Ectodermal cell (in vitro differentiated cells): ENCODE results near the gene CDCA8.
"Not testable (repeated sequence)": the region's sequence is repeated elsewhere in the genome, so short reads cannot be mapped to it uniquely, and the experiment has no call there.

ENCODE experiments used
- H3K27ac ChIP-seq: 2 replicates; pipeline ENCODE4 v1.7.0; 2013; ENCODE audit warnings: mild to moderate bottlenecking, low read depth, low read length; ENCODE audit not compliant: insufficient read depth, poor library complexity, severe bottlenecking
- H3K27me3 ChIP-seq: 2 replicates; pipeline ENCODE4 v1.7.0; 2013; ENCODE audit warnings: mild to moderate bottlenecking, low read length; ENCODE audit not compliant: insufficient read depth, control insufficient read depth, poor library complexity, severe bottlenecking
- H3K36me3 ChIP-seq: one replicate; pipeline ENCODE4 v1.7.0; 2013; ENCODE audit warnings: low read length; ENCODE audit not compliant: control insufficient read depth, insufficient read depth
- H3K4me1 ChIP-seq: one replicate; pipeline ENCODE4 v1.7.0; 2013; ENCODE audit warnings: low read length; ENCODE audit not compliant: control insufficient read depth, insufficient read depth
- H3K4me3 ChIP-seq: 2 replicates; pipeline ENCODE4 v1.7.0; 2013; ENCODE audit warnings: low read depth, low read length, control low read depth; ENCODE audit not compliant: insufficient read depth
- H3K9me3 ChIP-seq: 2 replicates; pipeline ENCODE4 v1.7.0; 2013; ENCODE audit warnings: mild to moderate bottlenecking, low read length, moderate library complexity; ENCODE audit not compliant: control insufficient read depth
- WGBS, 2 experiments: methylation state at CpG; one replicate each; pipeline ENCODE4 v1.1.7; 2013; ENCODE audit warnings: missing lambda C conversion rate in 2 of 2; 5-methylcytosine and 5-hydroxymethylcytosine counted together

Gene CDCA8

DNA sequence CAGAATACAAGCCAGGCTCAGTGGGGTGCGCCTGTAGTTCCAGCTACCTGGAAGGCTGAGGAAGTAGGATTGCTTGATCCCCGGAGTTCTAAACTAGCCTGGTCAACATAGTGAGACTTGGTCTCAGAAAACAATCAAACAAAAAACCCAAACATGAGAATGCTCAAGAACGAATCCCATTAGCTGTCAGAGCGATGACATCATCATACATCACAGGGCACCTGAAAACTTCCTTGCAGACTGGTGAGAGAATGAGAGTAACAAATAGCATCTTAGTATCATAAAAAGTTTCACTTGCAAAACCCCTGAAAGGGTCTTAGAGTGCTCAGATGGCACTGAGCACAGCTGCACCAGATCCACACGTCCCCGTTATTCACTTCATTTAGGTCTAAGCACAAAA lies 21.1 kb upstream of the CDCA8 start:
- H3K4me1 ChIP-seq, result peaks cover 9% of the 10 kb centered on the region
- no peaks in the 10 kb centered on the region for H3K9me3 ChIP-seq
- no peaks in the 10 kb centered on the region for H3K36me3 ChIP-seq
- no peak overlapping the region for H3K27ac ChIP-seq
- 80 to 82% methylated on average over 6 of the region's 6 CpGs for WGBS, 2 experiments
- H3K27me3 ChIP-seq, result peaks cover 9% of the 10 kb centered on the region
- H3K4me3 ChIP-seq, result no peak overlapping the region

GRCh38 chr1:37672136-37672870 lies 20.0 kb upstream of the CDCA8 start:
- H3K9me3 ChIP-seq, result no peaks in the 10 kb centered on the region

GRCh38 chr1:37673920-37674319 lies 18.4 kb upstream of the CDCA8 start:
- Histone ChIP-seq H3K4me3 (no peak overlapping the region), H3K9me3 (no peaks in the 10 kb centered on the region), H3K27me3 (peaks cover 9% of the 10 kb centered on the region), H3K36me3 (no peaks in the 10 kb centered on the region), H3K4me1 (no peaks in the 10 kb centered on the region), H3K27ac (no peak overlapping the region)
- WGBS, 2 experiments, result 71 to 74% methylated on average over 10 of the region's 10 CpGs

More at GRCh38 chr1:37672136-37672870, 20.0 kb upstream of the CDCA8 start:
- WGBS, 2 experiments, result 86 to 87% methylated on average over 9 of the region's 9 CpGs
- Histone ChIP-seq H3K27ac (no peak overlapping the region), H3K27me3 (peaks cover 9% of the 10 kb centered on the region), H3K36me3 (no peaks in the 10 kb centered on the region), H3K4me1 (peaks cover 2% of the 10 kb centered on the region), H3K4me3 (no peak overlapping the region)

GRCh38 chr1:37676281-37677142 lies 15.8 kb upstream of the CDCA8 start:
- peaks cover 5% of the 10 kb centered on the region for H3K36me3 ChIP-seq
- 78 to 82% methylated on average over 14 of the region's 14 CpGs for WGBS, 2 experiments
- no peaks in the 10 kb centered on the region for H3K4me1 ChIP-seq
- no peaks in the 10 kb centered on the region for H3K27me3 ChIP-seq
- H3K27ac ChIP-seq, result no peak overlapping the region
- H3K4me3 ChIP-seq, result no peak overlapping the region
- H3K9me3 ChIP-seq, result no peaks in the 10 kb centered on the region

DNA sequence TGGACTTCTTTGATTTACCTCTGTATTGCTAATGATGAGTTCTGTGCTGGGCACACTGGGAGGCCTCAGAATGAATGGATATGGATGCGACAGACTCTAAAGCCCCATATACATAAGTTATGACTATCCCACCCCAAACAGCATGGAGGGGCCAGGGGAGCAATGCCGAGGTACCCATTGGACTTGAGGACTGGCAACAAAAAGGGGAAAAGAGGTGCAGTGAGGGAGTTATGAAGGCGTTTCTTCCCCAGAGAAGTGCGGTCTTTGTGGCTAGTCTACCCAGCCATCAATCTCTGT lies 15.2 kb upstream of the CDCA8 start:
- 73 to 81% methylated on average over 3 to 4 of the region's 4 CpGs for WGBS, 2 experiments
- peaks cover 5% of the 10 kb centered on the region for H3K36me3 ChIP-seq
- H3K9me3 ChIP-seq, result no peaks in the 10 kb centered on the region
- H3K4me3 ChIP-seq, result no peak overlapping the region
- H3K27me3 ChIP-seq, result no peaks in the 10 kb centered on the region
- H3K4me1 ChIP-seq, result no peaks in the 10 kb centered on the region
- H3K27ac ChIP-seq, result no peak overlapping the region

DNA sequence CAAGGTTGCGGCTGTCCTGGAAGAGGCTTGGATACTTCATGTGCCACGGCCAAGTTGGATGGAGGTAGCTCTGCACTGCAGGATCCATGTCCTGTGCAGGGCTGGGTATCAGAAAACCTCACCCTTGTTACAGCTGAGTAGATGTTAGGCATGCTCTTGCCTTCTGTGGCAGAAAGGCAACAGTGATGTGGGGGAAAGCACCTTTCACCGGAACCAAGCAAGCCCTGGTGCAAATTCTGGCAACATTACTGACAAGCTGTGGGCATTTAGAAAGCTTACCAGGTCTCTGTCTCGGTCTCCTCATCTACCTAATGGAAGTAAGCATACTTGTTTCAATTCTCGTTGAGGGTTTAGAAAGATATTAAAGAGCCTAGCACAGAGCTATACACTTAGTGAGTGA lies 14.5 kb upstream of the CDCA8 start:
- Histone ChIP-seq H3K9me3 (no peaks in the 10 kb centered on the region), H3K27me3 (no peaks in the 10 kb centered on the region), H3K4me1 (no peaks in the 10 kb centered on the region), H3K27ac (no peak overlapping the region), H3K36me3 (peaks cover 9% of the 10 kb centered on the region), H3K4me3 (no peak overlapping the region)
- WGBS, 2 experiments, result 93 to 96% methylated on average over 5 of the region's 5 CpGs

GRCh38 chr1:37680933-37681332 lies 11.4 kb upstream of the CDCA8 start:
- Histone ChIP-seq H3K27me3 (no peaks in the 10 kb centered on the region), H3K4me3 (no peak overlapping the region), H3K9me3 (no peaks in the 10 kb centered on the region), H3K4me1 (no peaks in the 10 kb centered on the region), H3K36me3 (peaks cover 18% of the 10 kb centered on the region), H3K27ac (no peak overlapping the region)
- WGBS, 2 experiments, result 93 to 94% methylated on average over 3 of the region's 3 CpGs

GRCh38 chr1:37682334-37682987 lies 9.9 kb upstream of the CDCA8 start:
- Histone ChIP-seq H3K27ac (no peak overlapping the region), H3K9me3 (no peaks in the 10 kb centered on the region), H3K36me3 (peaks cover 26% of the 10 kb centered on the region), H3K4me3 (no peak overlapping the region), H3K4me1 (no peaks in the 10 kb centered on the region), H3K27me3 (no peaks in the 10 kb centered on the region)
- WGBS, 2 experiments, result 81 to 86% methylated on average over 5 of the region's 5 CpGs

- H3K27me3 ChIP-seq, H3K27ac ChIP-seq, H3K9me3 ChIP-seq, H3K4me1 ChIP-seq, H3K4me3 ChIP-seq: not testable (repeated sequence)
- peaks cover 33% of the 10 kb centered on the region for H3K36me3 ChIP-seq
- WGBS, 2 experiments, result 85 to 93% methylated on average over 9 of the region's 9 CpGs
These were observed 8.1 kb upstream of the CDCA8 start for GRCh38 chr1:37684182-37684581.

GRCh38 chr1:37685722-37686121 lies 6.6 kb upstream of the CDCA8 start:
- WGBS, 2 experiments, result 96 to 97% methylated on average over 3 of the region's 3 CpGs
- no peak overlapping the region for H3K4me3 ChIP-seq
- no peak overlapping the region for H3K27ac ChIP-seq
- H3K4me1 ChIP-seq, result peaks cover 8% of the 10 kb centered on the region
- H3K9me3 ChIP-seq, result no peaks in the 10 kb centered on the region
- H3K27me3 ChIP-seq, result no peaks in the 10 kb centered on the region
- H3K36me3 ChIP-seq, result peaks cover 33% of the 10 kb centered on the region
